ENCODE data around the gene MED27. TPM values are rescaled to one million over a fixed set of nuclear protein-coding genes. Genes with fewer than 3 reads are reported as not detected.

Gene MED27
- total and polyA plus RNA-seq, 8 donors = 0.87 to 21.9 (median 12.7) TPM

GRCh38 chr9:132074736-132075135 is 4.9 kb downstream of the MED27 start:
- TF ChIP-seq EP300 (IDR thresholded peaks at IDR 0.05) (no peak), CTCF (IDR thresholded peaks at IDR 0.05) (no peak), POLR2A (IDR thresholded peaks at IDR 0.05) (no peak), POLR2AphosphoS5 (IDR thresholded peaks at IDR 0.05) (no peak)
- Histone ChIP-seq H3K9me3 (no peaks in the 10 kb centered on the region), H3K4me1 (peaks cover 13 to 46% (median 28%) of the 10 kb centered on the region in 4 donors), H3K27ac (no peak overlapping the region), H3K27me3 (no peaks in the 10 kb centered on the region), H3K4me3 (no peak overlapping the region), H3K36me3 (peaks cover 0 to 73% (median 44%) of the 10 kb centered on the region in 4 donors)
- intact Hi-C loops (cut with DNase I; ENCODE audit: low total_unique reads) = no loop called here
- 86 to 98% (median 89%) methylated on average over 2 of the region's 2 CpGs for WGBS, 5 donors
- DNase-seq = no peak

- H3K4me3 ChIP-seq = no peak overlapping the region
- H3K4me1 ChIP-seq = peaks cover 0 to 23% (median 8%) of the 10 kb centered on the region in 4 donors
- no peak for DNase-seq
- WGBS, 5 donors = 94 to 99% (median 97%) methylated on average over 16 of the region's 16 CpGs
- TF ChIP-seq EP300 (IDR thresholded peaks at IDR 0.05) = no peak
- TF ChIP-seq POLR2AphosphoS5 (IDR thresholded peaks at IDR 0.05) = no peak
- no peak for TF ChIP-seq CTCF (IDR thresholded peaks at IDR 0.05)
- no peak for TF ChIP-seq POLR2A (IDR thresholded peaks at IDR 0.05)
- no peak overlapping the region for H3K27ac ChIP-seq
- peaks cover 0 to 97% (median 67%) of the 10 kb centered on the region in 4 donors for H3K36me3 ChIP-seq
- intact Hi-C loops (cut with DNase I; ENCODE audit: low total_unique reads) = no loop called here
- no peaks in the 10 kb centered on the region for H3K9me3 ChIP-seq
- no peaks in the 10 kb centered on the region for H3K27me3 ChIP-seq
Observed at GRCh38 chr9:132071847-132072507, 7.7 kb downstream of the MED27 start.

- intact Hi-C loops (cut with DNase I; ENCODE audit: low total_unique reads) = no loop called here
- Histone ChIP-seq H3K36me3 (peaks cover 0 to 89% (median 59%) of the 10 kb centered on the region in 4 donors), H3K4me3 (no peak overlapping the region), H3K27ac (no peak overlapping the region), H3K4me1 (no peaks in the 10 kb centered on the region), H3K27me3 (no peaks in the 10 kb centered on the region), H3K9me3 (no peaks in the 10 kb centered on the region)
- WGBS, 5 donors = 78 to 82% (median 80%) methylated on average over 9 of the region's 9 CpGs
- TF ChIP-seq POLR2AphosphoS5 (IDR thresholded peaks at IDR 0.05) = no peak
- no peak for TF ChIP-seq CTCF (IDR thresholded peaks at IDR 0.05)
- DNase-seq = no peak
Observed at GRCh38 chr9:132069046-132069898, 10.4 kb downstream of the MED27 start.

- H3K4me3 ChIP-seq = no peak overlapping the region
- DNase-seq = no peak
- peaks cover 0 to 82% (median 59%) of the 10 kb centered on the region in 4 donors for H3K36me3 ChIP-seq
- no peaks in the 10 kb centered on the region for H3K27me3 ChIP-seq
- no peaks in the 10 kb centered on the region for H3K4me1 ChIP-seq
- 83 to 95% (median 94%) methylated on average over 6 of the region's 6 CpGs for WGBS, 5 donors
- no peak overlapping the region for H3K27ac ChIP-seq
- H3K9me3 ChIP-seq = no peaks in the 10 kb centered on the region
- no peak for TF ChIP-seq EP300 (IDR thresholded peaks at IDR 0.05)
- TF ChIP-seq POLR2A (IDR thresholded peaks at IDR 0.05) = no peak
- no peak for TF ChIP-seq CTCF (IDR thresholded peaks at IDR 0.05)
- no peak for TF ChIP-seq POLR2AphosphoS5 (IDR thresholded peaks at IDR 0.05)
- intact Hi-C loops (cut with DNase I; ENCODE audit: low total_unique reads) = no loop called here
Observed at GRCh38 chr9:132068605-132069004, 11.1 kb downstream of the MED27 start.
